ENCODE results near the gene LYSMD4. TPM values are rescaled to one million over a fixed set of nuclear protein-coding genes. Genes with fewer than 3 reads are reported as not detected.

LYSMD4 gene
- total and polyA plus RNA-seq, 2 of the 13 experiments (the other 11 are each of a cell fraction or from before 2014, with no cell fraction given) = 7.4 to 8.5 TPM

- TF ChIP-seq ZNF318 (CRISPR knock-in tag; IDR thresholded peaks at IDR 0.05) (no peak), HOMEZ (CRISPR knock-in tag; IDR thresholded peaks at IDR 0.05; ENCODE audit: low read depth) (0 out of 2 replicates have a peak, but pooled peaks have one; percentile 11), ZNF768 (CRISPR knock-in tag; IDR thresholded peaks at IDR 0.05) (no peak), ZSCAN5A (CRISPR knock-in tag; IDR thresholded peaks at IDR 0.05; ENCODE audit: borderline replicate concordance) (no peak), POGK (CRISPR knock-in tag; conservative IDR thresholded peaks at IDR 0.05) (no peak), ZNF556 (CRISPR knock-in tag; IDR thresholded peaks at IDR 0.05; ENCODE audit: borderline replicate concordance) (peak; percentile 38; the same call in 1 of the 2 replicates), ZBTB4 (CRISPR knock-in tag; IDR thresholded peaks at IDR 0.05; ENCODE audit: borderline replicate concordance) (no peak), STAG1 (CRISPR knock-in tag; IDR thresholded peaks at IDR 0.05) (peak; percentile 85), SMC3 (IDR thresholded peaks at IDR 0.05; ENCODE audit: low read length) (peak; percentile 81)
These were observed 22.6 kb upstream of the LYSMD4 start (continued) for GRCh38 chr15:99755692-99756409.

All from HepG2 (cell line).